Amniotic stem cell (primary cell): ENCODE measurements around the gene CLEC2D.
"Not testable (repeated sequence)": the region's sequence is repeated elsewhere in the genome, so short reads cannot be mapped to it uniquely, and the experiment has no call there.

Experiments used
- DNase-seq: peaks from one replicate; lab custom pipeline; 2025; lab: John Stamatoyannopoulos, UW

CLEC2D gene

DNA sequence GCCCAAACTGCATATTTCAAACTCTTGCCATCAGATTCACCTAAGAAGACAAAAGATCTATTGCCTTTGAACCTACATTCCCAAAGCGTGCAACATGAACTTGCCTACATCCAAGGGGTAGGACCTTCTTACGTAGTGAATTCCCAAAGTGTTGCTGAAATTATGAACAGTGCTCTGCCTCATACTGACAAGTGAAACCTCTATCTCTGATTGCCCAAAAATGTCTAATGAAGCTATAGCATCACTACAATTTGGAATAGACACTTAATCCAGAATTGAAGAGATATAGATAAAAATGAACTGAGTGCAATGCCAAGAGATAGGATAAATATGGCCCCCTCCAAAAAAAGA is 31.1 kb downstream of the CLEC2D start:
- no peak for DNase-seq

- no peak for DNase-seq
Observed at GRCh38 chr12:9701380-9702154, 32.1 kb downstream of the CLEC2D start.

DNA sequence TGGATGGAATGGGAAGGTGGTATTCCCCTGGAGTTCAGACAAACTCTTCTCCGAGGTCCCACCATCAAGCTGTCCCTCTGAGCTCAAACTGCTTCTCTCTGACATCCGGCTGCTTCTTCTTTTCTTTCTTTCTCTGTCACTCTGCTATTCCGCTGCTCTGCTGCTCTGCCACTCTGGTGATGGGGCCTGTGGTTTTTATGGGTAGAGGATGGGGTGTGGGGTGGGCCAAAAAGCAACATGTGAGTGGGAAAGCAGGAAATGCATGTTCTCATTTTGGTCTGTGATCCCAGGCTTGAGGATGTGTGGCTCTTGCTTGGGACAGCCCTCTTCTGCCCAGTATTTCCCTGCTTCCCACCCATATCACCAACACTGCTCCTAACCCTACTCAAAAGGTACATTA is 32.7 kb downstream of the CLEC2D start:
- no peak for DNase-seq

- not testable (repeated sequence) for DNase-seq
Observed at GRCh38 chr12:9704561-9704960, 35.0 kb downstream of the CLEC2D start.

GRCh38 chr12:9706086-9706685 is 36.7 kb downstream of the CLEC2D start:
- no peak for DNase-seq

DNA sequence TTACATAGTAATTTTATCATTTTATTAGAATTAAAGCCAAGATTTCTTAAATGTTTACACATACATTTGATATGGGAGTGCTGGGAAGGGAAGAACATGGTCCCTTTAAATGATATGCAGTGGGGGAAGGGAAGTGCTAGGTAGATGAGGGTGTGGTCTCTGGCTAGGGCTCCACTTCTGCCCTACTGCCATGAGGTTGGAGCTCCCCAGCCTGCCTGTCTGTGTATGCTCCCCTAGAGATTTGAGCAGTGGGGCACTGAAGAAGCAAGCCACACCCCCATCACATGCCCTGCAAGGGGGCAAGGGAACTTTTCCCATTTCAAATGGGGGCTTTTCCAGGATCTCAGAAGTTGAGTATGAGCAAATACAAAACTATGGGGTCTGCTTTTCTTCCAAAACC is 37.8 kb downstream of the CLEC2D start:
- DNase-seq = no peak

- DNase-seq = no peak
Observed at GRCh38 chr12:9707864-9708808, 38.6 kb downstream of the CLEC2D start.

GRCh38 chr12:9708853-9709252 is 39.3 kb downstream of the CLEC2D start:
- DNase-seq = no peak

DNA sequence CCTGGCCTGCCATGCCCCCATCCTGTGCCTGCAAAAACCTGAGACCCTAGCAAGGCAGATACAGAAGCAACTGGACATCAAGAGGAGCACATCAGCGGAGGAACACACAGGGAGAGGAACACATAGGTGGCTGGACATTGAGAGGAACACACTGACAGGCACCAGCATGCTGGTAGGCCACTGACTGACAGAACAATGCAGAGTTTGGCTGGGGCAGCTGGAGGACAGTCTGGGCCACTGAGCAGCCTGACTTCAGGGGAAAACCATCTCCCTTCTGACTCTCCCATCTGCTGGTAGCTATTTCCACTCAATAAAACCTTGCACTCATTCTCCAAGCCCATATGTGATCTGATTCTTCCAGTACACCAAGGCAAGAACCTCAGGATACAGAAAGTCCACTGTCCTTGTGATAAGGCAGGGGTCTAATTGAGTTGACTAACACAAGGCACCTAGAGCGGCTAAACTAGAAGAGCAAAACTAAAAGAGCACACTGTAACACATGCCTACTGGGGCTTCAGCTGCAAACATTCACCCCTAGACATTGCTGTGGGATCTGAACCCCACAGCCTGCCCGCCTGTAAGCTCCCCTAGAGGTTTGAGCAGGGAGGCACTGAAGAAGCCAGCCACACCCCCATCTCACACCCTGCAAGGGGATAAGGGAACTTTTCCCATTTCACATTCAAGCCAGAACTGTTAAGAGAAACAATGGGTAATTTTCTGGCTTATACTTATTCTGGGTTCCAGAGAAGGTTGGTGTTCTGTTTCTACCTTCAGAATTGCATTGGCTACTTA is 41.3 kb downstream of the CLEC2D start:
- no peak for DNase-seq

DNA sequence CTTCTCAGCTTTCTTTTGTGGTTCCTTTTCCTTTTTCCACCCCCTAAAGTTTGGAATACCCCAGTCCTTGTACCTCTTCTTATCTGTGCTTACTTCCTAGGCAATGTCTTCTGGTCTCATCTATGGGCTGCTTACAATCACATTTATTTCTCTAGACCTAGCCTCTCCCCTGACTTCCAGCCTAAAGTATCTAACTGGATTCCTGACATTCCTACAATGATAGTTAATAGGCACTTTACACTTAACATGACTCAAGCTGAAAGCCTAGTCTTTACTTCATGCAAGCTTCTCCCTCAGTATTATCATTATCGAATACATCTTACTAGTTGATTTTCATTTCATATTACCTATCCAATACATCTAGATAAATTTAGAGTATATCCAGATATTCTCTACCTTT is 42.2 kb downstream of the CLEC2D start:
- DNase-seq = no peak

DNA sequence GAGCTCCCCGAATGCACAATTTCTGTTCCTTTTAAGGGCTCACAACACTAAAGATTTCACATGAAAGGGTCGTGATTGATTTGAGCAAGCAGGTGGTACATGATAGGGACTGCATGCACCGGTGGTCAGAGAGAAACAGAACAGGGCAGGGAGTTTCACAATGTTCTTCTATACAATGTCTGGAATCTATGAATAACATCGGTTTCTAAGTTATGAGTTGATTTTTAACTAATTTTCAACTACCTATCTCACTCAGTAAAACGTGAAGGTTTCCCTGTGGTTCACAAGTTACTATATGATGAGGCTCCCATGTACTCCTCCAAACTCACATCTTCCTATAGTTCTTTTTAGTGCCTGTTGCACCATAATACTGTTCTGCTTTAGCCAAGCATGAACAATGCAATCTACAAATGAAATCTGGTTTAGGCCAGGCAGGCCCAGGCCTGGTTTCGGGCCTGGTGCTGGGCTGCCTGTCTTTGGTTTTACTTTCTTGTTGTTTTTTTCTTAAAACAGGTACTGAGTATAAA is 43.6 kb downstream of the CLEC2D start:
- not testable (repeated sequence) for DNase-seq

DNA sequence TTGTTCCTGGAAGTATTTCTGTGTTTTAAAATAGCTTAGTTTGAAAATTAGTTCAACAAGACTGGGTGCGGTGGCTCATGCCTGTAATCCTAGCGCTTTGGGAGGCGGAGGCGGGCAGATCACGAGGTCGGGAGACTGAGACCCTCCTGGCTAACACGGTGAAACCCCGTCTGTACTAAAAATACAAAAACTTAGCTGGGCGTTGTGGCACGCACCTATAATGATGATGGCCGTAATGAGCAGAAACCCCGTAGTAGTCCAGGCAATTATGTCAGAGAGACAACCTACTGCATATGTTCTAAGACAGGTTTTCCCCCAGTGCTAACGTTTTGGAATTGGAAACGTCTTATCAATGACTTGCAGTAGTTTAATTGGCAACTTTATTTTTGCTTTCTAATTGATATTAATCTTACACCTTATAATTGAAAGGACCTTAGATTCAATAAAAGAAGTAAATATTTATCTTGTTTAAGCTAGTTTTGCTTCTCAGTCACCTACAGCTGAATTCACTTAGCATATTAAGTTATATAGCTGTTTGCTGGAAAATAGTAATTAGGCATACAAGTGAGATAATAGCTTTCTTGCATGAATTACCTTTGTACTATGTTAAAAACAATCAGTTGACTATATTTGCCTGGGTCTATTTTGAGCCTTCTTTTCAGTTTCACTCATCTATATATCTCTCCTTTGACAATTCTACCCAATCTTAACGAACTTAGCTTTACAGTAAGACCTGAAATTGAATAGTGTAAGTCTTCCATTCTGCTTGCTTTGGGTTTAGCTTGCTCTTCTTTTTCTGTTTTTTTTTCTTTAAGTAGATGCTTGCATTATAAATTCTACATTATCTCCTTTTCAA is 47.8 kb downstream of the CLEC2D start:
- DNase-seq = no peak

DNA sequence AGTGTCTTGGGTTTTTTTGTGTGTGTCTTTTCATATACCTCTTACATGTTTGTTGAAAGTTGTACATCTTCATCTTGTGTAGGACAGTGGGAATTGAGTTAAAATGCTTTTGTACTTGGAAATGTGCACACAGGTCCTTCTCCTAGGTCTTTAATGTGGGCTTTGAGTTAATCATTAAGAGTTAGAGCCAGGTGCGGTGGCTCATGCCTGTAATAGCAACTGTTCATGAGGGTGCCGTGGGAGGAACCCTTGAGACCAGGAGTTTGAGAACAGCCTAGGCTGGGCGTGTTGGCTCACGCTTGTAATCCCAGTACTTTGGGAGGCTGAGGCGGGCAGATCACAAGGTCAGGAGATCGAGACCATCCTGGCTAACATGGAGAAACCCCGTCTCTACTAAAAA is 49.5 kb downstream of the CLEC2D start:
- DNase-seq = no peak

- DNase-seq = no peak
Observed at GRCh38 chr12:9719790-9720189, 50.3 kb downstream of the CLEC2D start.

DNA sequence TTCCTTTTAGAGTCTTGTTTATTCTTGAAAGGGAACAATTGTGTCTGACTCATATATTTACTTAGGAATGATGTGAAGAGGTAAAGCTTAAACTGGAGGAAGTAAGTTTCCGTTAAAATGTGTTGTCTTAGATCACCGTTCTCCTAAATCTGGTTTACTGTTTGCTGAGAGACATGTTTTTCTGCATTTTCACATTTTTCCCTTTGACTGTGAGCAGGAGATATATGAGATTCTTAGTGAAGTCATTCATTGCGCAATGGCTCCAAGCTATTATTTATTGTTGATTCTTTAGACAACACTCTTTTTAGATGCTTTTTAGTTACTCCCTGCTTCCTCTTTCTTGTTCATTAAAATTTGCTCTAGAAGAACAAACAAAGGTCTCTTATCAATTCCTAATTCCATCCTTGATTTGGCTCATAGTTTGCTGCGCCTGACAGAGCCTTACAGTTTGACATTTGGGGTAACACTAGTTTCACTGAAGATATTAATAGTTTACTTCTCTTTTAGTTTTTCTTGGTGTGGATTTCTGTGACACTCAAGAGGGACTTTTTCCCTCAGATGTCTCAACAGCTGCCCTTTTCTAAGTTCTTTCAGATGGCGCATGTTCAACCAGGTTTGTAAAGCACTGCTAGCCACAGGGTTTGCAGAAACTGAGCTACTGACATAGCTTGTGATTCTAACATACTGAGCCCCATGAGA is 52.0 kb downstream of the CLEC2D start:
- DNase-seq = no peak

GRCh38 chr12:9724023-9724422 is 54.5 kb downstream of the CLEC2D start:
- DNase-seq = no peak

DNA sequence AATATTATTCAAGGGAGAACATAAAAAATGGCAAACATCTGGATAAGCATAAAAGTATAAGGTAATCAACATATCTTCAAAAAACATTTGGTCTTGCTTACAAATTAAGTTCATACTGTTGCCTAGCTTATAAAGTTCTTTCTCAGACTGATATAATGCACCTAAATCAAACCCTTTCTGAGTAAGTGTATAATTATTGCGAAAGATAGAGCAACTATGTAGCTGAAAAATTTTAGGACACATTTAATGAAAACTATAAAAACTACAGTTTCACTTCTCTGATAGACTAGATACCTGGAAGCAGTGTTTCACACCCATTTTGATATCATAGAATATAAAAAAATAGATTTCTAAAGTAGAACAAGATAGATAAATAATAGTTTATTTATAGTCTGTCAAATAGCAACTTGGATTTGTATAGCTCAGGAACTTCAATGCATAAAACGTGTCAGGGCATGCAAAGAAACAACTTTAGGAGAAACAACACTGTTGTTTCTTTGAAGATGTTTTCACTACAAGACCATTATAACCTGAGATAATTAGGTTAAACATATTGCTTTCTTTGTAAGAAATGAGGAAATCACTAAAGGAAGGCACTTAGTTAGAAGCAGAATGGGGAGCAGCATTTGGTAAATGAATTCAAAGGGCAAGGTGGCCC is 55.8 kb downstream of the CLEC2D start:
- no peak for DNase-seq

DNA sequence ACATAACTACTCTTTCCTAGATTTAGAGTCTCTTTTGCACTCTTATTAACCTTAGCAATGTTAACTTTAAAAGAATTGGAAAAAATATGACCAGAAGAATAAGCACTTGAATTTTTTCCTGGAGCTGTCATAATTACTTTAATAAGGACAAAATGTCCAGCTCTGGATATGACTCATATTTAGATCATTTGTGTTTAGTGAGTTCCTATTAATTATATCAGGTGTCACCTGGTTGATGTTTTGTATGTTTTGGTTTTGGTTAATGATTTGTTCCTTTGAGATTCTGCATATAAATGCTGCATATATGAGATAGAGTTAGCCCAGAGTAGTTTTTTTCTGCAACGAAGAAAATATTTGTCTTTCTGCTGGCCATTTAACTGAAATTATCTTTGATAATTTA is 58.3 kb downstream of the CLEC2D start:
- no peak for DNase-seq

DNA sequence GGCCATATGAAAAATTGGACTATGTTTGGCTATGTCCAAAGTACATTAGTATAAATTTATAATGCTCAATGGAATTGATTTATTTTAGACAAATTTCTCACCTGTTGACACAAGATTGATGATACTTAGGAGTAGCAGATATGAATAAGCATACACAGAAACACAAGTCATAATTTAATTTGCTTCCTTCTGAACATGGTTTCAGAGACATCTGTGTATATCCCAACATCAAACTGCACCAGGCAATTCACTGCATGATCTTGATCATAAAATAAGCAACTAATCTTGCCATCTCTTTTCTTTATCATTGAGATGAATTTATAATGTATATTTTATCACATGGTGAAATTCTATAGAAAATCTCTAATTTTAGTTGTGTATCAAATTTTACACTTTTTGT is 59.6 kb downstream of the CLEC2D start:
- DNase-seq = no peak

- DNase-seq = no peak
Observed at GRCh38 chr12:9730011-9730410, 60.5 kb downstream of the CLEC2D start.
